GM12878 (cell line): Measurements from ENCODE around the gene CXCL1. TPM values are rescaled to one million over a fixed set of nuclear protein-coding genes. Genes with fewer than 3 reads are reported as not detected.

Source experiments
- ATAC-seq: fragments of 200-7000 bp; cut with Tn5 transposase; 3 replicates; pipeline ENCODE4 v1.9.1; 2020; ENCODE audit warnings: mild to moderate bottlenecking, moderate library complexity
- BruUV-seq: library from RNA; stranded (reverse); fragments of 400-500 nt; replicated peaks from 2 replicates; lab custom pipeline; 2021; lab: Mats Ljungman, UMichigan
- CTCF ChIA-PET: fragments of 300-600 bp; sonication (Branson Sonifier 250); formaldehyde crosslinking; extraction: SDS; loops from one replicate; lab custom pipeline; 2021; ENCODE audit warnings: inconsistent platforms; lab: Yijun Ruan, JAX
- POLR2A ChIA-PET: fragments of 350-600 bp; formaldehyde crosslinking; extraction: SDS; loops from one replicate; lab custom pipeline; 2021; ENCODE audit warnings: inconsistent platforms; lab: Charles Lee
- RAD21 ChIA-PET: fragments of 300-600 bp; sonication (Branson Sonifier 250); formaldehyde crosslinking; loops from one replicate; lab custom pipeline; 2023; ENCODE audit warnings: antibody characterized with exemption; ENCODE audit not compliant: unreplicated experiment; lab: Charles Lee
- SMC1A ChIA-PET: fragments of 300-600 bp; sonication (Branson Sonifier 250); formaldehyde crosslinking; loops from one replicate; lab custom pipeline; 2023; ENCODE audit not compliant: unreplicated experiment, uncharacterized antibody; lab: Charles Lee
- DNase-seq: peaks from one replicate; pipeline ENCODE4 v3.0.0-alpha.2; 2011; ENCODE audit warnings: low read depth, low spot score
- FAIRE-seq: peaks from 3 replicates; lab custom pipeline; 2011; peaks lifted over from hg19 to GRCh38; lab: Jason Lieb, UNC
- H2AFZ ChIP-seq: 2 replicates; pipeline ENCODE4 v1.6.0; 2011; ENCODE audit warnings: low read depth, low read length, control low read depth; ENCODE audit not compliant: control insufficient read depth
- H3K27ac ChIP-seq: 2 replicates; pipeline ENCODE4 v1.5.1; 2011; ENCODE audit warnings: control low read depth; ENCODE audit not compliant: control insufficient read depth, insufficient read depth
- H3K27me3 ChIP-seq, 2 experiments: replicated peaks in 1 of 2; 2 replicates each; pipeline versions ENCODE4 v1.6.0 to v1.6.1; 2011; ENCODE audit warnings: low read length in 1 of 2; ENCODE audit not compliant: control insufficient read depth in 2 of 2, insufficient read depth in 2 of 2
- H3K36me3 ChIP-seq, 2 experiments: 2 replicates each; pipeline ENCODE4 v1.5.1; 2011; ENCODE audit warnings: low read length in 1 of 2; ENCODE audit not compliant: control insufficient read depth in 2 of 2, insufficient read depth in 2 of 2
- H3K4me1 ChIP-seq: 2 replicates; pipeline ENCODE4 v1.6.1; 2011; ENCODE audit warnings: mild to moderate bottlenecking, low read length, moderate library complexity, mixed read lengths; ENCODE audit not compliant: control insufficient read depth, insufficient read depth
- H3K4me2 ChIP-seq: 2 replicates; pipeline ENCODE4 v1.6.0; 2011; ENCODE audit warnings: control low read depth; ENCODE audit not compliant: control insufficient read depth, insufficient read depth
- H3K4me3 ChIP-seq: fragments of 200-600 bp; sonication (generic); 2 replicates; pipeline ENCODE4 v1.5.1; 2016
- H3K79me2 ChIP-seq: 2 replicates; pipeline ENCODE4 v1.6.0; 2011; ENCODE audit warnings: low read length; ENCODE audit not compliant: control insufficient read depth, insufficient read depth
- H3K9ac ChIP-seq: 2 replicates; pipeline ENCODE4 v1.8.0; 2011; ENCODE audit warnings: low read length, control low read depth, mixed read lengths; ENCODE audit not compliant: control insufficient read depth, insufficient read depth
- H3K9me3 ChIP-seq: replicated peaks from 3 replicates; pipeline ENCODE4 v1.5.1; 2011; ENCODE audit warnings: mild to moderate bottlenecking, low read length; ENCODE audit not compliant: control insufficient read depth, insufficient read depth
- H4K20me1 ChIP-seq: 2 replicates; pipeline ENCODE4 v1.6.0; 2011; ENCODE audit not compliant: control insufficient read depth, insufficient read depth
- CHD1 ChIP-seq: IDR thresholded peaks from 2 replicates; pipeline ENCODE4 v1.6.1; 2012; ENCODE audit warnings: low read depth, low read length, improper control_type of control experiment
- ETV6 ChIP-seq, 2 experiments: fragments of 450-650 bp in 1 of 2; IDR thresholded peaks in 1 of 2; conservative IDR thresholded peaks in 1 of 2; 2 replicates each; pipeline ENCODE4 v1.6.1; 2014; ENCODE audit warnings: antibody characterized with exemption in 1 of 2, borderline replicate concordance in 1 of 2, low read depth in 1 of 2, mild to moderate bottlenecking in 1 of 2, moderate library complexity in 1 of 2
- FOS ChIP-seq: IDR thresholded peaks from 3 replicates; pipeline ENCODE4 v1.6.1; 2011; ENCODE audit warnings: borderline replicate concordance; ENCODE audit not compliant: insufficient read length; ENCODE audit errors: extremely low read depth
- HCFC1 ChIP-seq: fragments of 150-350 bp; IDR thresholded peaks from 2 replicates; pipeline ENCODE4 v1.6.1; 2014; ENCODE audit warnings: low read length
- MEF2A ChIP-seq: IDR thresholded peaks from 2 replicates; pipeline ENCODE4 v1.6.1; 2011; ENCODE audit warnings: low read depth, mild to moderate bottlenecking, low read length, moderate library complexity; ENCODE audit not compliant: insufficient read depth
- MYB ChIP-seq: fragments of 150-350 bp; IDR thresholded peaks from 2 replicates; pipeline ENCODE4 v1.6.1; 2014; ENCODE audit warnings: mild to moderate bottlenecking, low read depth, low read length, borderline replicate concordance
- PAX8 ChIP-seq: fragments of 450-650 bp; IDR thresholded peaks from 2 replicates; pipeline ENCODE4 v1.6.1; 2017; ENCODE audit warnings: mild to moderate bottlenecking, moderate library complexity
- PML ChIP-seq: IDR thresholded peaks from 2 replicates; pipeline ENCODE4 v1.6.1; 2012; ENCODE audit warnings: low read length, inconsistent platforms
- POLR2AphosphoS2 ChIP-seq: IDR thresholded peaks from 2 replicates; pipeline ENCODE4 v1.6.1; 2011; ENCODE audit warnings: low read depth, mild to moderate bottlenecking, low read length, improper control_type of control experiment, moderate library complexity
- POU2F2 ChIP-seq: IDR thresholded peaks from 3 replicates; pipeline ENCODE4 v1.6.1; 2011; ENCODE audit warnings: low read depth, mild to moderate bottlenecking, low read length, borderline replicate concordance
- REST ChIP-seq: IDR thresholded peaks from 2 replicates; pipeline ENCODE4 v1.6.1; 2012; ENCODE audit warnings: mild to moderate bottlenecking, low read depth, low read length
- SMC3 ChIP-seq: IDR thresholded peaks from 2 replicates; pipeline ENCODE4 v1.6.1; 2011; ENCODE audit warnings: low read length, improper control_type of control experiment, borderline replicate concordance
- TAF1 ChIP-seq: IDR thresholded peaks from 2 replicates; pipeline ENCODE4 v1.6.1; 2011; ENCODE audit warnings: mild to moderate bottlenecking, low read depth, low read length, borderline replicate concordance
- YY1 ChIP-seq: IDR thresholded peaks from 2 replicates; pipeline ENCODE4 v1.6.1; 2011; ENCODE audit warnings: low read depth, mild to moderate bottlenecking, low read length
- ZBED1 ChIP-seq: IDR thresholded peaks from 2 replicates; pipeline ENCODE4 v1.6.1; 2016; ENCODE audit warnings: borderline replicate concordance
- WGBS: methylation state at CpG from one replicate; pipeline ENCODE4 v1.1.6; 2016; ENCODE audit warnings: low lambda C conversion rate; ENCODE audit not compliant: insufficient replicate concordance, insufficient coverage; ENCODE audit errors: missing lambda C conversion rate; 5-methylcytosine and 5-hydroxymethylcytosine counted together
- in situ Hi-C: fragments of 300-500 bp; cut with MboI; formaldehyde crosslinking; loops from 9 replicates; pipeline ENCODE4 v1.14.3; 2018; ENCODE audit warnings: mixed read lengths
- intact Hi-C: fragments of 100-400 bp; cut with micrococcal nuclease; formaldehyde crosslinking; loops from one replicate; pipeline ENCODE4 v1.14.2; 2022; ENCODE audit not compliant: unreplicated experiment
- polyA plus RNA-seq, 11 experiments: library from polyadenylated mRNA; depleted of rRNA in 4 of 11; unstranded in 6 of 11; stranded (reverse) in 5 of 11; fragments of >200 nt; fragmentation: Nextera tagmentation in 4 of 11; fragmentation: Illumina TruSeq in 1 of 11; extraction: Ambion mirVana in 4 of 11; extraction: Trizol in 1 of 11; gene quantifications; 1 replicate in 1 of 11; 2 replicates in 10 of 11; pipeline versions ENCODE4 v1.2.1 to v1.2.3, GENCODE V29; 2011 to 2016; ENCODE audit warnings: inconsistent platforms in 2 of 11, missing spikeins in 2 of 11, low read depth in 1 of 11
- total RNA-seq, 4 experiments: library from RNA; depleted of rRNA in 3 of 4; stranded (reverse); fragments of >200 nt in 3 of 4; fragmentation: Illumina TruSeq in 1 of 4; extraction: Trizol in 1 of 4; gene quantifications; 2 replicates each; pipeline versions ENCODE4 v1.2.1 to v1.2.3, GENCODE V29; 2013 to 2021
- TF ChIP-seq, protein P1 (sequence below): fragments of 450-650 bp; IDR thresholded peaks from 2 replicates; pipeline ENCODE4 v1.6.1; 2017; ENCODE audit warnings: mild to moderate bottlenecking, moderate library complexity

The CXCL1 gene
- total and polyA plus RNA-seq, 10 of the 15 experiments (the other 5 are each of a cell fraction or from before 2014, with no cell fraction given) = not detected

- Histone ChIP-seq H4K20me1 (no peaks in the 10 kb centered on the region), H3K4me3 (no peak overlapping the region), H3K27ac (no peak overlapping the region), H3K36me3 (no peaks in the 10 kb centered on the region), H3K27me3 (peaks cover 0 to 2% of the 10 kb centered on the region in 2 experiments; a peak in 1 of 4 replicates), H3K79me2 (no peaks in the 10 kb centered on the region), H2AFZ (no peak overlapping the region), H3K9me3 (no peaks in the 10 kb centered on the region), H3K9ac (no peak overlapping the region), H3K4me2 (no peak overlapping the region), H3K4me1 (no peaks in the 10 kb centered on the region)
- ATAC-seq (no peak), FAIRE-seq (no peak), DNase-seq (no peak)
- ChIA-PET POLR2A (interaction anchor here (0.6 kb wide), 1 partner anchor 71 kb away, joined by 3 read pairs; no protein-coding TSS in a partner anchor), SMC1A (interaction anchor here (1.0 kb wide), 1 partner anchor 12 kb away, joined by 3 read pairs; no protein-coding TSS in a partner anchor), RAD21 (no interaction called here), CTCF (no interaction called here)
- 6% methylated on average over 8 of the region's 8 CpGs for WGBS
- intact Hi-C loops = no loop called here
- in situ Hi-C loops = no loop called here
- BruUV-seq = no TSS peak
- no peak for TF ChIP-seq CHD1
- no peak for TF ChIP-seq POLR2AphosphoS2
- no peak for TF ChIP-seq POU2F2
- no peak for TF ChIP-seq FOS
- TF ChIP-seq TAF1 = no peak
- no peak for TF ChIP-seq MEF2A
- TF ChIP-seq YY1 = no peak
- no peak for TF ChIP-seq SMC3
- TF ChIP-seq PAX8 = no peak
- no peak for TF ChIP-seq ETV6 (conservative IDR thresholded peaks at IDR 0.05 in 1 of 2, IDR thresholded peaks at IDR 0.05 in 1 of 2; ENCODE audit: borderline replicate concordance in 1 of 2, low read depth in 1 of 2)
- no peak for TF ChIP-seq ZBED1
- no peak for TF ChIP-seq MYB
- no peak for TF ChIP-seq REST
- TF ChIP-seq, protein P1, sequence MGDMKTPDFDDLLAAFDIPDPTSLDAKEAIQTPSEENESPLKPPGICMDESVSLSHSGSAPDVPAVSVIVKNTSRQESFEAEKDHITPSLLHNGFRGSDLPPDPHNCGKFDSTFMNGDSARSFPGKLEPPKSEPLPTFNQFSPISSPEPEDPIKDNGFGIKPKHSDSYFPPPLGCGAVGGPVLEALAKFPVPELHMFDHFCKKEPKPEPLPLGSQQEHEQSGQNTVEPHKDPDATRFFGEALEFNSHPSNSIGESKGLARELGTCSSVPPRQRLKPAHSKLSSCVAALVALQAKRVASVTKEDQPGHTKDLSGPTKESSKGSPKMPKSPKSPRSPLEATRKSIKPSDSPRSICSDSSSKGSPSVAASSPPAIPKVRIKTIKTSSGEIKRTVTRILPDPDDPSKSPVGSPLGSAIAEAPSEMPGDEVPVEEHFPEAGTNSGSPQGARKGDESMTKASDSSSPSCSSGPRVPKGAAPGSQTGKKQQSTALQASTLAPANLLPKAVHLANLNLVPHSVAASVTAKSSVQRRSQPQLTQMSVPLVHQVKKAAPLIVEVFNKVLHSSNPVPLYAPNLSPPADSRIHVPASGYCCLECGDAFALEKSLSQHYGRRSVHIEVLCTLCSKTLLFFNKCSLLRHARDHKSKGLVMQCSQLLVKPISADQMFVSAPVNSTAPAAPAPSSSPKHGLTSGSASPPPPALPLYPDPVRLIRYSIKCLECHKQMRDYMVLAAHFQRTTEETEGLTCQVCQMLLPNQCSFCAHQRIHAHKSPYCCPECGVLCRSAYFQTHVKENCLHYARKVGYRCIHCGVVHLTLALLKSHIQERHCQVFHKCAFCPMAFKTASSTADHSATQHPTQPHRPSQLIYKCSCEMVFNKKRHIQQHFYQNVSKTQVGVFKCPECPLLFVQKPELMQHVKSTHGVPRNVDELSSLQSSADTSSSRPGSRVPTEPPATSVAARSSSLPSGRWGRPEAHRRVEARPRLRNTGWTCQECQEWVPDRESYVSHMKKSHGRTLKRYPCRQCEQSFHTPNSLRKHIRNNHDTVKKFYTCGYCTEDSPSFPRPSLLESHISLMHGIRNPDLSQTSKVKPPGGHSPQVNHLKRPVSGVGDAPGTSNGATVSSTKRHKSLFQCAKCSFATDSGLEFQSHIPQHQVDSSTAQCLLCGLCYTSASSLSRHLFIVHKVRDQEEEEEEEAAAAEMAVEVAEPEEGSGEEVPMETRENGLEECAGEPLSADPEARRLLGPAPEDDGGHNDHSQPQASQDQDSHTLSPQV = no peak
- no peak for TF ChIP-seq HCFC1
- TF ChIP-seq PML = no peak
Observed at GRCh38 chr4:73853718-73854473, 15.3 kb upstream of the CXCL1 start.
